SK-N-SH (cell line): ENCODE results near the gene CRACR2B. TPM values are rescaled to one million over a fixed set of nuclear protein-coding genes. Genes with fewer than 3 reads are reported as not detected.

Experiments
- CTCF ChIA-PET: fragments of 300-600, 350-600 bp; formaldehyde crosslinking; extraction: SDS; loops from one replicate; lab custom pipeline; 2021; lab: Yijun Ruan, JAX
- POLR2A ChIA-PET: fragments of 350-600 bp; sonication (Branson Sonifier 250); formaldehyde crosslinking; extraction: SDS; loops from one replicate; lab custom pipeline; 2020; ENCODE audit warnings: antibody characterized with exemption, inconsistent platforms; lab: Yijun Ruan, JAX
- DNase-seq: peaks from one replicate; pipeline ENCODE4 v3.0.0; 2012
- H2AFZ ChIP-seq: fragments of 200-600 bp; sonication (generic); 2 replicates; pipeline ENCODE4 v1.8.1; 2016; ENCODE audit warnings: antibody characterized with exemption, mild to moderate bottlenecking, low read depth
- H3F3A ChIP-seq: fragments of 200-600 bp; sonication (generic); replicated peaks from 2 replicates; pipeline ENCODE3; 2016; ENCODE audit warnings: antibody characterized with exemption, mild to moderate bottlenecking; ENCODE audit not compliant: insufficient read depth
- H3K27ac ChIP-seq, 2 experiments: fragments of 200-500 bp in 1 of 2; fragments of 200-600 bp in 1 of 2; sonication (Bioruptor generic) in 1 of 2; sonication (generic), shearing (Covaris generic) in 1 of 2; 2 replicates each; pipeline versions ENCODE4 v1.5.1 to v1.6.1; 2014 to 2016; ENCODE audit warnings: low read depth in 2 of 2, inconsistent platforms in 1 of 2, low read length in 1 of 2, mild to moderate bottlenecking in 1 of 2, mixed read lengths in 1 of 2
- H3K27me3 ChIP-seq: fragments of 200-600 bp; sonication (generic), shearing (Covaris generic); 2 replicates; pipeline ENCODE4 v1.6.1; 2016; ENCODE audit warnings: mixed run types; ENCODE audit not compliant: insufficient read depth
- H3K36me3 ChIP-seq, 2 experiments: fragments of 200-500 bp in 1 of 2; fragments of 200-600 bp in 1 of 2; sonication (Bioruptor generic) in 1 of 2; sonication (generic) in 1 of 2; replicated peaks in 1 of 2; 2 replicates each; pipeline versions ENCODE3 to v1.5.1; 2014 to 2016; ENCODE audit warnings: low read length in 1 of 2, mild to moderate bottlenecking in 1 of 2; ENCODE audit not compliant: insufficient read depth in 2 of 2, control insufficient read depth in 1 of 2
- H3K4me1 ChIP-seq, 2 experiments: fragments of 200-500 bp in 1 of 2; fragments of 200-600 bp in 1 of 2; sonication (Bioruptor generic) in 1 of 2; sonication (generic), shearing (Covaris generic) in 1 of 2; 2 replicates each; pipeline versions ENCODE4 v1.5.1 to v1.6.1; 2014 to 2016; ENCODE audit warnings: low read depth in 1 of 2, low read length in 1 of 2, mixed run types in 1 of 2; ENCODE audit not compliant: insufficient read depth in 2 of 2, control insufficient read depth in 1 of 2
- H3K4me2 ChIP-seq: fragments of 200-600 bp; sonication (generic), shearing (Covaris generic); 2 replicates; pipeline ENCODE4 v1.6.1; 2017; ENCODE audit warnings: mixed run types
- H3K4me3 ChIP-seq, 2 experiments: fragments of 200-500 bp in 1 of 2; fragments of 200-600 bp in 1 of 2; sonication (Bioruptor generic) in 1 of 2; sonication (generic), shearing (Covaris generic) in 1 of 2; 2 replicates each; pipeline versions ENCODE4 v1.5.1 to v1.8.1; 2014 to 2016; ENCODE audit warnings: low read depth in 2 of 2, inconsistent platforms in 1 of 2, low read length in 1 of 2, mild to moderate bottlenecking in 1 of 2, mixed read lengths in 1 of 2, moderate library complexity in 1 of 2
- H3K79me2 ChIP-seq: fragments of 200-600 bp; sonication (generic); 2 replicates; pipeline ENCODE4 v1.8.1; 2017; ENCODE audit warnings: mild to moderate bottlenecking; ENCODE audit not compliant: insufficient read depth
- H3K9ac ChIP-seq: fragments of 200-600 bp; sonication (generic); 2 replicates; pipeline ENCODE4 v1.6.1; 2017; ENCODE audit warnings: mixed run types
- H3K9me2 ChIP-seq: fragments of 200-600 bp; sonication (generic); 2 replicates; pipeline ENCODE4 v1.6.1; 2017; ENCODE audit warnings: mixed run types
- H3K9me3 ChIP-seq: fragments of 200-600 bp; sonication (generic); 2 replicates; pipeline ENCODE4 v1.6.1; 2017; ENCODE audit warnings: mixed run types, mild to moderate bottlenecking, moderate library complexity
- H4K20me1 ChIP-seq: fragments of 200-600 bp; sonication (generic); 2 replicates; pipeline ENCODE4 v1.6.1; 2017; ENCODE audit warnings: mild to moderate bottlenecking, mixed run types; ENCODE audit not compliant: insufficient read depth
- CHD2 ChIP-seq: fragments of 150-350 bp; IDR thresholded peaks from 2 replicates; pipeline ENCODE4 v1.6.1; 2018; ENCODE audit warnings: low read length; ENCODE audit not compliant: partially characterized antibody
- ELF1 ChIP-seq: IDR thresholded peaks from 2 replicates; pipeline ENCODE4 v1.4.0; 2012
- EP300 ChIP-seq, 2 experiments: IDR thresholded peaks; 2 replicates each; pipeline versions ENCODE4 v1.4.0 to v1.6.1; 2012; ENCODE audit warnings: borderline replicate concordance in 1 of 2, low read depth in 1 of 2, low read length in 1 of 2
- EZH2phosphoT487 ChIP-seq: fragments of 200-600 bp; sonication (generic); IDR thresholded peaks from 2 replicates; pipeline ENCODE4 v1.6.1; 2017; ENCODE audit warnings: low read depth, mixed run types, mild to moderate bottlenecking, antibody characterized with exemption, moderate library complexity, borderline replicate concordance
- MAX ChIP-seq: IDR thresholded peaks from 2 replicates; pipeline ENCODE4 v1.4.0; 2012; ENCODE audit warnings: low read depth
- MEF2A ChIP-seq: IDR thresholded peaks from 2 replicates; pipeline ENCODE4 v1.4.0; 2012; ENCODE audit warnings: low read depth, borderline replicate concordance
- NFIC ChIP-seq: IDR thresholded peaks from 2 replicates; pipeline ENCODE4 v1.4.0; 2012; ENCODE audit warnings: borderline replicate concordance
- POLR2AphosphoS5 ChIP-seq: IDR thresholded peaks from 2 replicates; pipeline ENCODE4 v1.6.1; 2012; ENCODE audit warnings: low read depth, low read length
- SIN3A ChIP-seq: IDR thresholded peaks from 2 replicates; pipeline ENCODE4 v1.6.1; 2012; ENCODE audit warnings: low read depth, mild to moderate bottlenecking, low read length, moderate library complexity, borderline replicate concordance
- TEAD4 ChIP-seq: IDR thresholded peaks from 2 replicates; pipeline ENCODE4 v1.4.0; 2012; ENCODE audit warnings: mild to moderate bottlenecking, borderline replicate concordance; ENCODE audit not compliant: insufficient read depth
- USF2 ChIP-seq: fragments of 150-350 bp; IDR thresholded peaks from 2 replicates; pipeline ENCODE4 v1.6.1; 2017; ENCODE audit warnings: antibody characterized with exemption, low read length, low read depth, borderline replicate concordance
- ZBTB33 ChIP-seq: IDR thresholded peaks from 2 replicates; pipeline ENCODE4 v1.4.0; 2012; ENCODE audit warnings: low read depth, borderline replicate concordance
- WGBS: methylation state at CpG from one replicate; pipeline ENCODE4 v1.1.6; 2017; ENCODE audit warnings: low lambda C conversion rate; 5-methylcytosine and 5-hydroxymethylcytosine counted together
- polyA plus RNA-seq, 3 experiments: library from polyadenylated mRNA; depleted of rRNA; stranded (reverse); fragments of >200 nt; gene quantifications; 2 replicates each; pipeline ENCODE4 v1.2.3, GENCODE V29; 2012

Gene CRACR2B
- polyA plus RNA-seq, 1 of the 3 experiments (the other 2 are of a cell fraction) = 1.1 TPM

GRCh38 chr11:796565-797295, 31.0 kb upstream of the CRACR2B start (continued):
- TF ChIP-seq SIN3A = no peak; the same call in 1 of the 2 replicates
- no peak for TF ChIP-seq EZH2phosphoT487
- no peak for TF ChIP-seq CHD2
- TF ChIP-seq NFIC = no peak

- CTCF ChIA-PET = interaction anchor here (0.6 to 6.3 kb wide), 7 partner anchors 11 to 69 kb away, joined by 3 to 43 read pairs (median 3); no protein-coding TSS in a partner anchor
- H4K20me1 ChIP-seq = no peaks in the 10 kb centered on the region
- peak; percentile 20 for TF ChIP-seq SIN3A
- TF ChIP-seq EP300 (IDR thresholded peaks at IDR 0.05; ENCODE audit: borderline replicate concordance in 1 of 2, low read depth in 1 of 2, low read length in 1 of 2) = peak in 1 of 2 experiments; percentile 10; a peak in 1 of 4 replicates
- peak; percentile 71 for TF ChIP-seq MAX
- TF ChIP-seq POLR2AphosphoS5 = peak; percentile 53
- no peak for TF ChIP-seq MEF2A
- no peak for TF ChIP-seq TEAD4
- TF ChIP-seq ELF1 = peak; percentile 29; the same call in 1 of the 2 replicates
- TF ChIP-seq ZBTB33 = 0 out of 2 replicates have a peak, but pooled peaks have one; percentile 7
- TF ChIP-seq USF2 = no peak
- peaks cover 0 to 48% of the 10 kb centered on the region in 2 experiments for H3K36me3 ChIP-seq
- no peak overlapping the region; the same call in 1 of the 2 replicates for H2AFZ ChIP-seq
- H3K4me2 ChIP-seq = peak overlapping the region; percentile 100
- peak overlapping the region; percentile 90 to 92 for H3K4me3 ChIP-seq
- peaks cover 8 to 40% of the 10 kb centered on the region in 2 experiments; a peak in 2 of 4 replicates for H3K4me1 ChIP-seq
- H3K27ac ChIP-seq = peak overlapping the region; percentile 93
- 0% methylated on average over 15 of the region's 57 CpGs for WGBS
- no peaks in the 10 kb centered on the region for H3K9me2 ChIP-seq
- peak overlapping the region; percentile 87 for H3K9ac ChIP-seq
- H3K27me3 ChIP-seq = no peaks in the 10 kb centered on the region
- DNase-seq = peak; percentile 92
- H3K9me3 ChIP-seq = no peaks in the 10 kb centered on the region
- peaks cover 20% of the 10 kb centered on the region for H3K79me2 ChIP-seq
- POLR2A ChIA-PET = interaction anchor here (1.5 to 2.2 kb wide), 2 partner anchors 11 to 22 kb away, joined by 5 to 14 read pairs; partner anchors contain the start of genes PNPLA2 and RPLP2
- H3F3A ChIP-seq = peaks cover 14% of the 10 kb centered on the region
Observed at GRCh38 chr11:797296-798092, 30.2 kb upstream of the CRACR2B start.
